Measurements from ENCODE around the gene LARP4B.

The LARP4B gene

DNA sequence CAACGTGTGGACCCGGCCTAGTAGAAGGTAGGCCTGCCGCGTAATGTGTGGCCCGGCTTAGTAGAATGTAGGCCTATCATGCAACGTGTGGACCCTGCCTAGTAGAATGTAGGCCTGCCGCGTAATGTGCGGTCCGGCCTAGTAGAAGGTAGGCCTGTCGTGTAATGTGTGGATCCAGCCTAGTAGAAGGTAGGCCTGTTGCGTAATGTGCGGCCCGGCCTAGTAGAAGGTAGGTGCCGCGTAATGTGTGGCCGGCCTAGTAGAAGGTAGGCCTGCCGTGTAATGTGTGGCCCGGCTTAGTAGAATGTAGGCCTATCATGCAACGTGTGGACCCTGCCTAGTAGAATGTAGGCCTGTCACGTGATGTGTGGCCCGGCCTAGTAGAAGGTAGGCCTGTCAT, 44.8 kb upstream of the LARP4B start:
- no peak overlapping the region for H3K18ac ChIP-seq (ENCODE audit: low read depth in 1 of 2, low read length in 2 of 2)
- no peak overlapping the region for H2BK5ac ChIP-seq (ENCODE audit: low read depth, low read length, poor library complexity, severe bottlenecking)
- no peak overlapping the region for H3K23ac ChIP-seq (ENCODE audit: low read length in 2 of 2)
- DNase-seq, result no peak
- no peak overlapping the region for H2AK5ac ChIP-seq (ENCODE audit: low read length, severe bottlenecking)
- H3K27ac ChIP-seq (ENCODE audit: low read length, poor library complexity, severe bottlenecking), result no peak overlapping the region
- H3K4me1 ChIP-seq (ENCODE audit: control insufficient read depth, insufficient read depth, low read depth, low read length), result peaks cover 8% of the 10 kb centered on the region
- H3K4me3 ChIP-seq (ENCODE audit: insufficient read depth in 1 of 2, low read depth in 1 of 2, low read length in 2 of 2), result peak overlapping the region in 1 of 2 experiments; percentile 7
- no peak overlapping the region for H3K9ac ChIP-seq (ENCODE audit: low read length)
- H3K27me3 ChIP-seq (ENCODE audit: control insufficient read depth in 1 of 2, insufficient read depth in 1 of 2, low read length in 2 of 2), result no peaks in the 10 kb centered on the region
- H4K8ac ChIP-seq (ENCODE audit: low read length), result no peak overlapping the region
- no peak overlapping the region for H3K4ac ChIP-seq (ENCODE audit: low read depth in 1 of 2, low read length in 2 of 2)
- no peak overlapping the region for H3K14ac ChIP-seq (ENCODE audit: low read length in 2 of 2)
- H4K91ac ChIP-seq (ENCODE audit: low read length), result no peak overlapping the region
- H3K36me3 ChIP-seq (ENCODE audit: control insufficient read depth in 1 of 2, insufficient read depth in 2 of 2, low read depth in 1 of 2, low read length in 2 of 2), result peaks cover 0 to 20% of the 10 kb centered on the region in 2 experiments
- 95% methylated on average over 22 of the region's 22 CpGs for WGBS
- no peak overlapping the region for H2BK15ac ChIP-seq (ENCODE audit: low read depth, poor library complexity, severe bottlenecking)
- H2AFZ ChIP-seq (ENCODE audit: low read depth, low read length), result peak overlapping the region; percentile 3
- H3K79me1 ChIP-seq (replicated peaks; ENCODE audit: low read length, poor library complexity, severe bottlenecking), result peaks cover 23% of the 10 kb centered on the region
- H3K4me2 ChIP-seq (ENCODE audit: low read length, poor library complexity, severe bottlenecking), result no peak overlapping the region
- peaks cover 37% of the 10 kb centered on the region for H3K9me3 ChIP-seq (ENCODE audit: control insufficient read depth, low read length)
- no peak overlapping the region for H2BK12ac ChIP-seq (ENCODE audit: low read length in 2 of 2)
- H2BK120ac ChIP-seq (ENCODE audit: low read depth, low read length), result no peak overlapping the region

DNA sequence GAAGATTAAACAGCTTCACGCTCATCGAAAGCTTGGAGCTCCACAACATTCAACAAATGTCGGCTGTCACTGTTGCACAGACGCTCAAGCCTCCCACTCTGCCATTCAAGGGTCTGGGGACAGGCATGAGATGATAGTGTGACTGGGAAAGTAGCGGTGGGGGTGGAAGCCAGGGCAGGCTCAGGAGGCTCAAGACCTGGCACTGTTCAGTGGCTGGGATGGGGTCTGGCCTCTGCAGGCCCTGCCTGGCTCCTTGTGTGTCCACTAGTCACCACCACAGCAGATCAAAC, 43.2 kb upstream of the LARP4B start:
- Histone ChIP-seq H2AK5ac (ENCODE audit: low read length, severe bottlenecking) (peak overlapping the region; percentile 27), H2BK12ac (ENCODE audit: low read length in 2 of 2) (no peak overlapping the region), H3K79me1 (replicated peaks; ENCODE audit: low read length, poor library complexity, severe bottlenecking) (peaks cover 11% of the 10 kb centered on the region), H3K4me1 (ENCODE audit: control insufficient read depth, insufficient read depth, low read depth, low read length) (peaks cover 13% of the 10 kb centered on the region), H3K18ac (ENCODE audit: low read depth in 1 of 2, low read length in 2 of 2) (no peak overlapping the region), H3K27me3 (ENCODE audit: control insufficient read depth in 1 of 2, insufficient read depth in 1 of 2, low read length in 2 of 2) (no peaks in the 10 kb centered on the region), H2BK5ac (ENCODE audit: low read depth, low read length, poor library complexity, severe bottlenecking) (no peak overlapping the region), H2BK15ac (ENCODE audit: low read depth, poor library complexity, severe bottlenecking) (no peak overlapping the region), H3K9me3 (ENCODE audit: control insufficient read depth, low read length) (peaks cover 23% of the 10 kb centered on the region), H3K36me3 (ENCODE audit: control insufficient read depth in 1 of 2, insufficient read depth in 2 of 2, low read depth in 1 of 2, low read length in 2 of 2) (peaks cover 0 to 13% of the 10 kb centered on the region in 2 experiments), H3K27ac (ENCODE audit: low read length, poor library complexity, severe bottlenecking) (no peak overlapping the region), H3K4ac (ENCODE audit: low read depth in 1 of 2, low read length in 2 of 2) (no peak overlapping the region), H3K14ac (ENCODE audit: low read length in 2 of 2) (no peak overlapping the region), H4K8ac (ENCODE audit: low read length) (no peak overlapping the region), H3K23ac (ENCODE audit: low read length in 2 of 2) (no peak overlapping the region), H3K4me3 (ENCODE audit: insufficient read depth in 1 of 2, low read depth in 1 of 2, low read length in 2 of 2) (no peak overlapping the region), H3K9ac (ENCODE audit: low read length) (no peak overlapping the region), H3K4me2 (ENCODE audit: low read length, poor library complexity, severe bottlenecking) (no peak overlapping the region), H2AFZ (ENCODE audit: low read depth, low read length) (no peak overlapping the region), H2BK120ac (ENCODE audit: low read depth, low read length) (no peak overlapping the region), H4K91ac (ENCODE audit: low read length) (no peak overlapping the region)
- DNase-seq, result no peak
- WGBS, result 94% methylated on average over 5 of the region's 5 CpGs

DNA sequence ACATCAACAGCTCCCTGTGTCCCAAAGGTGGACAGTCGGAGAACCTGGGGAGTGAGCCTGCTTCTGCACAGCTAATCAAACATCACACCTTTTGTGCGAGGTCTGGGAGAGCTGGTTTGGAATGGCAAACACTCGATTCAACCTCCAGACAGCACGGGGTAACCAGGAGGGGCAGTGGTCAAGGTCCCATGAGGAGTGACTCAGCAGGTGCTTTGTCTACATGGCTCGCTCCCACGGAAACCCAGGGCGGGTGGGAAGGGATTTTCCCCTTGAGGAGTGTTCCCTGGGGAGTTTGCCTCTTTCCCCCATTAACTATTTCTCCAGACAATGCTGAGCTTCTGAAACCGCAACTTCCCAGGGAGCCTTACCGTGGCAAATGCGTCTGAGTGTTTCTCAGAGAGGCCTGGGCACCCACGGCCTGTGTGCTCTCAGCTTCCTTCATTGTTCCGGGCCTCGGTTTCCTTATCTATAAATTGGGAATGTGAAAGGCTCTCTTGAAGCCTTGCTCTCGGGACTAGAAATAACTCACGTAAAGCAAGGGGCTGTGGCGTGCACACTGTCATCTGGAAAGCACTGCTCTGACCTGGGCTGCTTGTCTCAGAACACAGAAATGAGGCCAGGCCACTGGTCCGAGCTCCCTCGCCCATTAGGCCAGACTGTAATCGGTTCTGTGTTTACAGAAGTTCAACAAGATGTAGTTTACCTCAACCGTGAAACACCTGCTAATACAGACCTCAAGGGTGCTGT, 42.7 kb upstream of the LARP4B start:
- no peak overlapping the region for H2BK12ac ChIP-seq (ENCODE audit: low read length in 2 of 2)
- no peak overlapping the region for H4K8ac ChIP-seq (ENCODE audit: low read length)
- no peak overlapping the region for H3K9ac ChIP-seq (ENCODE audit: low read length)
- no peak overlapping the region for H3K4me3 ChIP-seq (ENCODE audit: insufficient read depth in 1 of 2, low read depth in 1 of 2, low read length in 2 of 2)
- no peak overlapping the region for H4K91ac ChIP-seq (ENCODE audit: low read length)
- peaks cover 9% of the 10 kb centered on the region for H3K79me1 ChIP-seq (replicated peaks; ENCODE audit: low read length, poor library complexity, severe bottlenecking)
- H3K4ac ChIP-seq (ENCODE audit: low read depth in 1 of 2, low read length in 2 of 2), result no peak overlapping the region
- H3K4me2 ChIP-seq (ENCODE audit: low read length, poor library complexity, severe bottlenecking), result no peak overlapping the region
- no peak overlapping the region for H3K14ac ChIP-seq (ENCODE audit: low read length in 2 of 2)
- no peak overlapping the region for H3K23ac ChIP-seq (ENCODE audit: low read length in 2 of 2)
- peaks cover 0 to 13% of the 10 kb centered on the region in 2 experiments for H3K36me3 ChIP-seq (ENCODE audit: control insufficient read depth in 1 of 2, insufficient read depth in 2 of 2, low read depth in 1 of 2, low read length in 2 of 2)
- no peak overlapping the region for H2BK120ac ChIP-seq (ENCODE audit: low read depth, low read length)
- no peak overlapping the region for H3K18ac ChIP-seq (ENCODE audit: low read depth in 1 of 2, low read length in 2 of 2)
- peak overlapping the region; percentile 5 for H3K27ac ChIP-seq (ENCODE audit: low read length, poor library complexity, severe bottlenecking)
- peak; percentile 13 for DNase-seq
- peaks cover 14% of the 10 kb centered on the region for H3K4me1 ChIP-seq (ENCODE audit: control insufficient read depth, insufficient read depth, low read depth, low read length)
- no peak overlapping the region for H2AK5ac ChIP-seq (ENCODE audit: low read length, severe bottlenecking)
- 88% methylated on average over 20 of the region's 20 CpGs for WGBS
- no peak overlapping the region for H2BK15ac ChIP-seq (ENCODE audit: low read depth, poor library complexity, severe bottlenecking)
- peaks cover 19% of the 10 kb centered on the region for H3K9me3 ChIP-seq (ENCODE audit: control insufficient read depth, low read length)
- no peaks in the 10 kb centered on the region for H3K27me3 ChIP-seq (ENCODE audit: control insufficient read depth in 1 of 2, insufficient read depth in 1 of 2, low read length in 2 of 2)
- H2AFZ ChIP-seq (ENCODE audit: low read depth, low read length), result no peak overlapping the region
- no peak overlapping the region for H2BK5ac ChIP-seq (ENCODE audit: low read depth, low read length, poor library complexity, severe bottlenecking)

DNA sequence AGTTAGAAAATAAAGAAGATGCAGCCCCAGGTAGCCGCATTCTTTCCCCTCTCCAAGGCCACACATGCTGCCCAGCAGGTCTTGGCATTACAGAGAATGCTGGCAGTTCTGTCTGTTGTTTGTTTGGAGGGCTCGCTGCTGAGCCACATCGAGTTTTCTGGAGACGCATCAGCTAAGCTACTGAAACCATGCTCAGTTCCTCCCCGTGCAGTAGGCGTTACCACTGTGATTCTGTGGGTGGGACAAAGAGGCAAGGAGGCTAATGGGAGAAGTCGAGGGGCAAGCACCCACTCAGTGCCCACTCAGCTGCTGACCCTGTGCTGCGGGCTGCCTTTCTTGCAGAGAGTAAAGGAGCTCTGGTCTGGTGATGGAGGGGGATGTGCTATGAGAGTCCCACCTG, 41.3 kb upstream of the LARP4B start:
- Histone ChIP-seq H4K8ac (ENCODE audit: low read length) (no peak overlapping the region), H2BK5ac (ENCODE audit: low read depth, low read length, poor library complexity, severe bottlenecking) (no peak overlapping the region), H3K4me2 (ENCODE audit: low read length, poor library complexity, severe bottlenecking) (no peak overlapping the region), H3K4me1 (ENCODE audit: control insufficient read depth, insufficient read depth, low read depth, low read length) (peaks cover 14% of the 10 kb centered on the region), H2AFZ (ENCODE audit: low read depth, low read length) (no peak overlapping the region), H3K23ac (ENCODE audit: low read length in 2 of 2) (no peak overlapping the region), H3K14ac (ENCODE audit: low read length in 2 of 2) (no peak overlapping the region), H3K4me3 (ENCODE audit: insufficient read depth in 1 of 2, low read depth in 1 of 2, low read length in 2 of 2) (no peak overlapping the region), H3K4ac (ENCODE audit: low read depth in 1 of 2, low read length in 2 of 2) (no peak overlapping the region), H2BK12ac (ENCODE audit: low read length in 2 of 2) (no peak overlapping the region), H3K79me1 (replicated peaks; ENCODE audit: low read length, poor library complexity, severe bottlenecking) (peaks cover 6% of the 10 kb centered on the region), H3K9me3 (ENCODE audit: control insufficient read depth, low read length) (peaks cover 6% of the 10 kb centered on the region), H2AK5ac (ENCODE audit: low read length, severe bottlenecking) (peak overlapping the region; percentile 17), H3K18ac (ENCODE audit: low read depth in 1 of 2, low read length in 2 of 2) (no peak overlapping the region), H3K27me3 (ENCODE audit: control insufficient read depth in 1 of 2, insufficient read depth in 1 of 2, low read length in 2 of 2) (no peaks in the 10 kb centered on the region), H3K9ac (ENCODE audit: low read length) (no peak overlapping the region), H3K27ac (ENCODE audit: low read length, poor library complexity, severe bottlenecking) (no peak overlapping the region), H2BK15ac (ENCODE audit: low read depth, poor library complexity, severe bottlenecking) (no peak overlapping the region), H3K36me3 (ENCODE audit: control insufficient read depth in 1 of 2, insufficient read depth in 2 of 2, low read depth in 1 of 2, low read length in 2 of 2) (peaks cover 0 to 13% of the 10 kb centered on the region in 2 experiments), H2BK120ac (ENCODE audit: low read depth, low read length) (no peak overlapping the region), H4K91ac (ENCODE audit: low read length) (peak overlapping the region; percentile 25)
- WGBS, result 74% methylated on average over 8 of the region's 8 CpGs
- no peak for DNase-seq

All from mesenchymal stem cell (in vitro differentiated cells and primary cell).